Activated CD4-positive, CD25-positive, alpha-beta regulatory T cell treated with anti-CD3 and anti-CD28 coated beads, Interleukin-2, amount 50 U/mL, for 72 hours (primary cell): ENCODE data around the gene FBLN2.

Source experiments
- DNase-seq: peaks from one replicate; pipeline ENCODE4 v3.0.0; 2021

The FBLN2 gene

GRCh38 chr3:13533885-13534301, 15.0 kb upstream of the FBLN2 start:
- no peak for DNase-seq

DNA sequence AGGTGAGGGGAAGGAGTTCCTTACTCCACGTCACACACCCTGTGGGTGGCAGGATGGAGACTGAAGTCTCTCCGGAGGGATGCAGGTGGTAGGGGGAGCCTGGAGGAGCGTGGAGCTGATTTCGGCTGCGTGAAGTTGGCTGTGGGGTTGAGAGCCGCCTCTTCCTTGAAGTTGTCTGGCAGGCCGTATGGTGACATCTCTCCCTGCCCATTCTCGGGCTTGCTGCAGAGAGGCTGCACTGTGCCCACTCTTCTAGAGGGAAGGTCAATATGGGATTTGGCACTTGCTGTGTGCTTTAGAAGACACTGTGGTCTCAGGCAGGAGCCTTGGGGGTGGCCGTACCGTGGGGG, 13.4 kb upstream of the FBLN2 start:
- no peak for DNase-seq

- no peak for DNase-seq
Measured at GRCh38 chr3:13535905-13536304, 13.0 kb upstream of the FBLN2 start.

DNA sequence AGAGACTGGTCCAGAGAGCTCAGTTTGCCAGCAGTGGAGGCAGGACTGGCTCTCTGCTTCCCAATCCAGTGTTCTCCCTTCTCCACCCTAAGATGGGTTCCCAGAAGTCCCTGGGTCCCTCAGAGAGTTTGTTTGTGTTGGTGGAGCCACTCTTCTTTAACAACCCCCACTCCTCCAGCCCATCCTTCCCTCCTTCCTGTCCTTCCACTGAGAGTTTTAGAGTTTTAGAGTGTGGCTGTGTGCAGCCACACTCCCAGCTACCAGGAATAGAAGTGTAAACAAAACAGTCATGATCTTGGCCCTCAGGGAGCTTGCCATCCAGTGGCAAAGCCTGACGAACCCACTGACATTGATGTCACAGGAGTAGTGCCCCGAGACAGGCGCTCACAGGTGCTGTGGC, 12.5 kb upstream of the FBLN2 start:
- no peak for DNase-seq

DNA sequence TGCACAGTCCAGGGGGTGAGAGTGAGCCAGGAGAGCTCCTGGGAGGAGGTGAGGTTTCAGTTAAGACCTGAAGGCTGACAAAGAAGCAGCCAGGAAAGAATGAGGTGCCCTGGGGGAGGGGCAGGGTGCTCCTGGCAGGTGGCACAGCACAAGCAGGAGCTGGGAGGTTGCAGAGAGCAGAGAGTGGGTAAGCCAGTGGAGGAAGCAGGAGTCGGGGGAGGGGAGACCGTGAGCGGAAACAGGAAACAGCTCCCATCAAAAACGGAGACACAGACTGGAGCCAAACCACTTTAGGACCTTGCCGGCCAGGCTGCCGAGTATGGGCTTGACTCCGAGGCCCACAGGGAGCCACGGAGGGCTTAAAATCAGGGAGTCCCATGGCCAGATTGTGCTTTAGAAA, 12.1 kb upstream of the FBLN2 start:
- no peak for DNase-seq

GRCh38 chr3:13537244-13537908, 11.5 kb upstream of the FBLN2 start:
- DNase-seq: no peak

DNA sequence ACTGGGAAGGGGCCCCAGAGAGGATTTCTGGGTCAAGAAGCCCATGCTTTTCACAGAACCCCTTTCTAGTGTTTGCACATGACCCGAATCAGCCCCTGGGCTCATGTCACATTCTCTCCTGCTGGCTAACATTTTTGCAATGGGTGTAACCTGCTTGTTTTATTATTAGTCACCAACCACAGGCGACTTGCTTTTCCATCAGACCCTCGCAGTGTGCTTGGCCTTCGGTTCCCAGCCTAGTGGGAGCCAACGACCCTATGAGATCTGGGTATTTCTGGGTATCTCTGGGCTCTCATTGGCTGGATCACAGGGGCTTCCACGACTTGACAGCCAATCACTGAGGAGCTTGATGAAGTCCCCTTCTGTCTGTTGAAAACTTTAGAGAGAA, 11.0 kb upstream of the FBLN2 start:
- no peak for DNase-seq

GRCh38 chr3:13538520-13539291, 10.2 kb upstream of the FBLN2 start:
- DNase-seq: no peak

DNA sequence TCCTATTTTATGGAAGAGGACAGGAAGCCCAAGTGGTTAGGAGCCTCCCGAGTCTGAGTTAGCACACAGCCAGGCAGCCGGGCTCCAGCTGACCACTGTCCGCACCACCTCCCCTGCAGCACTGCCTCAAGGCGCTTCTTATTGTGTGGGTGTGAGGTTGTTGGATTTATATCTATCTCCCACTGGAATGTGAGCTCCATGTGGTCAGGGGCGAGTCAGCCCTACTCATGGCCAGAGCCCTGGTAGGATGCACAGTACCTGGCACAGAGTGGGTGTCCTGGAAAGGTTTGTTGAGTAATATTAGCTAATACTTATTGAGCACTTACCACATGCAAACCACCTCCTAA, 9.7 kb upstream of the FBLN2 start:
- DNase-seq: no peak

DNA sequence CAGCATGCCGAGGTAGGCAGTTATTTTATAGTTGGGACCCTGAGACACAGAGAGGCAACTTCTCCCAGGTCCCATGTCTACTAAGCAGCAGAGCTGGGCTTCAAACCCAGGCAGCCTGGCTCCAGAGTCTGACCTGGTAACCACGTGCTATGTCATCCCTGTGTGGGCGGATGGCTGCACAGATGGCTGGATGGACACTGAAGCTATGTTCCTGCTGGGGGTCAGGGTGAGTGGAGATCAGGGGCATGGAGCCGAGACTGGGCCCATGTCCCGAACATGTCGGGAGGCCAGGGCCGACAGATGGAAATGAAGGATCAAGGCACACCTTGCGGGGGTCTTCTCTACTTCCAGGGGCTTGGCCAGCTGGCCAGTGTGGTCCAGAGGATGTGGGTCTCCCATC, 9.3 kb upstream of the FBLN2 start:
- DNase-seq: no peak

DNA sequence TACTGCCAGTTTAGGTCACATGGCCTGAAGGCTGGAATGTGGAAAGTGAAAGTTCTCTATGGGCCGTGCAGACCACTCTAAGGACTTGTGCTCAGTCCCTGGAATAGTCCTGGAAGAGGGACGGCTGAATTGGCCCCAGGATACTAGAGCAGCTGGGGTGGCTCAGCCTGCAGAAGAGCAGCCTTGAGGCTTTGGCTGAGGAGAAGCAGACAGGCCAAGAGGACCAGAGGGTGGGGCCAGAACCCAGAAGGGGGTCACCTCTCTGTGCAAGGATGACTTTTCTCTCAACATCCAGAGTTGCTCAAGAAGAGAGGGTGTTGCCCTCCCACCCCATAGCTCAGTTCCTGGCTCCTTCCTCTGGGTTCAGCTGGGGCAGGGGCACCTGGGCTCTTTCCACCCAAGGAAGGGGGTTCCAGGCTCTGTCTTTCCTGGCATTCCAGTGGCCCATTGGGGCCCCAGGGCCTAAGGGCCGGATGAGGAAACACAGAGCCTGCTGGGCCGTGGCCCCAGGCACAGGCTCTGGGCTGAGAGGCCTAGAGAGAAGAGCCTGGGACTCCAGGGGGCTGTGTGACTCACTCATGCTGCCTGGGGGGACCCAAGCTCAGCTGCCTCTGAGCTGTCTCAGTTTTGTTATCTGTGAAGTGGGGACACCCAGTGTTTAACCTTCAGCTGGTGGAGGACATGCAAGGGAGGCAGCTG, 8.5 kb upstream of the FBLN2 start:
- no peak for DNase-seq

- DNase-seq: no peak
Measured at GRCh38 chr3:13541691-13542090, 7.2 kb upstream of the FBLN2 start.

DNA sequence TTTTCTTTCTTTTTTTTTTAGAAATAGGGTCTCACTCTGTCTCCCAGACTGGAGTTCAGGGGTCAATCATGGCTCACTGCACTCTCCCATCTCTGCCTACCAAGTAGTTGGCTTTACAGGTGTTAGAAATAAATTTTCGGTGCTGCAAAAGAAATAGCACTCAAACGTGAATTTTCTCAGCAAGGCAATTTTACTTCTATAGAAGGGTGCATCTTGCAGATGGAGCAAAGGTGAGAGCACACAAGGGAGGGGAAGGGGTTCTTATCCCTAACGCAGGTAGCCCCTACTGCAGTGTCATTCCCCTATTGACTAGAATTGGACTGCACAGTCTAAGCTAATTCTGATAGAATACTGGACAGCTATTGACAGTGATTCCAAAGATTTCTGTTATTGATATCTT, 6.8 kb upstream of the FBLN2 start:
- DNase-seq: no peak

- no peak for DNase-seq
Measured at GRCh38 chr3:13543253-13543652, 5.7 kb upstream of the FBLN2 start.

DNA sequence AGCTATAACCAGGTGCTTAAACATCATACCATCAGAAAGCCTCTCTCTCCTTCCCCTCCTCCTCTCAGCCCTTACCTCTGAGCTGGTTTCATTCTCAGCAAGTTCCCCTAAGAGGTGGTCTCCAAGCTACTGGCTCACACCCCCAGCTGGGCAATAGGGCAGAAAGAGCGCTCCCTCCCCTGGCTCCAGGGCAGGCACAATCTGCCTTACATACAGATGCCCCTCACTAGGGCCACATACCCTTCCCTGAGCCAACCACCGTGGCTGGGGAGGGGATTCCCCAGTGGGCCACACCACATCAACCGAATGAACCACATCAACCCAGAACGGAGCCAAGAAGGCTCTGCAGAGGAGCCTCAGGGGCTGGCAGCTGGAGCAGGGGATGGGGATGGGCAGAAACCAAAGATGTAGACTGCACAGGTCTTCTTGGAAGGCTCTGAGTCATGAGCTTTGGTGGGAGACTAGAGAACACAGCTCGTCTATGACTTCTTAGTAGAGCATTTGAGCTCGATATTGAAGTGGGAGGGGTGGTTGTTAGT, 4.6 kb upstream of the FBLN2 start:
- peak; percentile 45 for DNase-seq

- DNase-seq: no peak
Measured at GRCh38 chr3:13544951-13545651, 3.8 kb upstream of the FBLN2 start.

DNA sequence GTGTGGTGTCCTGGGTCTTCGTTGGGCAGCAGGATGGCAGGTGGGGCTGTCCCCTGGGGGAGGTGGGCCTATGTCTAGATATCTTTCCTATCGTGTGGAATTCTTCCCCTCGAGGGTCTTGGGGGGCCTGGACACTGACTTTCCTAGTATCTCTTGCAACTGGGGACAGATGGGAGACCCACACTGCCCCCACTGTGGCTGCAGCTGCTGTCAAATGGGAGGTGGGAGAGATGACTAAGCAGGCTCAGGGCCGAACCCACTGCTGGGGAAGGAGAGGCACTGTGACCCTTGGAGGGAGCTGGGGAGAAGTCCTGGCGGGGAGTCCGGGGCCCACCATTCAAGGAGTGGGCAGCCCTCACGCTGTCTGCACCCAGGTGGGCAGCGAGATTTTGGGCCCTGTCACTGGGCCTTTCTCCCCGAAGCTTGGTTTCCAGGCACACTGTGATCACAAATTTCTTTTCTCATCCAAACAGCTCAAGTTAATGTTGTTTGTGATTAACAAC, 2.9 kb upstream of the FBLN2 start:
- no peak for DNase-seq

DNA sequence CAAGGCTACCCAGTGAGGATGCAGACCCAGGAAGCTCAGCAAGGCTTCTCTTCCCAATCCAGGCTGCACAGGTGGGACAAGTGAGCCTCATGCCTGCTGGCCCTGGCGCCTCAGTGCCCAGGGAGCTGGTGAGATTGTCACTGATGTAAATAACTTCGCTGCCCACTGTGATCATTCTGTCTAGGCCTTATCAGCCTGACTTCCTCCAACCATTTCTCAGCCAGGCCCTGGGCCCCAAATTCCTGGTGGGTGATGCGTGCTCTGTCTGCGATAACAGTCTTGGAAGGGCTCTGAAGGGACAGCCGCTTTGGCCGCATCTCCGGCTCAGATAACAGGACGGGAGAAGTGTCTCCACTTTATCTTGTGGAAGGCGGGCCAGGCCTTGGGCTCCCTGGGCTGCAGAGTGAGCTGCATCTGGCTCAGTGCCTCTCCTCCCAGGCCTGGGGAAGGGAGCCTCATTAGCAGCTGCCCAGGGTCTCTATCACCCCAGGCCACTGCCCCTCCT, 2.2 kb upstream of the FBLN2 start:
- no peak for DNase-seq

DNA sequence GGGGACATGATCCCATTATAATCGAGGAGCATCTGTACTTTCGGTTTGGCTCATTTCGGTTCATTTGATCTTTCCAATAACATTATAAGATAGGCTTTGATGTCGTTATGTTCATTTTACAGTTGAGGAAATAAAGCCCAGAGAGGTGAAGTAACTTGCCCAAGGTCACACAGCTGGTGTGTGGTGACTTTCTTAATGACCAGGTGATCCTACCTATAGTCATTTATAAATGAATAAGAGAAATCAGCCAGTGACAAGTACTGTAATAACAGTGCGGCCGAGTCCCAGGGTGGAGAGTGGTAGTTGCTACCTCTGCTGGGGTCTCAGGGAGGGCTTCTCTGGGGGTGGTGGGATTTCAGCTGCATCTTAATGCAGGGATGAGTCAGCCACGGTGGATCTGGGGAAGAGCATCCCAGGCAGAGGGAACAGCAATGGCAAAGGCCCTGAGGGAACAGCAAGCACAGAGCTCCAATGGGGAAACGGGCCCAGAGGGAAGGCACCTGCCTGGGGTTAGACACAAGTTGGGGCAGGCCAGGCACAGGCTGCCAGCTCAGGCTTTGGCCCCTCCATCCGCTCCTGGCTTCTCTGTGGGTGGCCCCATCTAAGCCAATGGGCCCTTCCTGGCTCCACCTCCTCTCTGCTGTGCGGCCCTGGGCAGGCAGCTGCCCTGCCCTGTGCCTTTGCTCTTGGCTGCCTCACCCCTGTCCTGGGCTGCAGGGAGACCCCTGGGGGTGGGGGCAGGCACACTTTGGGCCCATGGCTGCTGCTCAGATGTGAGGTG, 1.1 kb upstream of the FBLN2 start:
- no peak for DNase-seq

DNA sequence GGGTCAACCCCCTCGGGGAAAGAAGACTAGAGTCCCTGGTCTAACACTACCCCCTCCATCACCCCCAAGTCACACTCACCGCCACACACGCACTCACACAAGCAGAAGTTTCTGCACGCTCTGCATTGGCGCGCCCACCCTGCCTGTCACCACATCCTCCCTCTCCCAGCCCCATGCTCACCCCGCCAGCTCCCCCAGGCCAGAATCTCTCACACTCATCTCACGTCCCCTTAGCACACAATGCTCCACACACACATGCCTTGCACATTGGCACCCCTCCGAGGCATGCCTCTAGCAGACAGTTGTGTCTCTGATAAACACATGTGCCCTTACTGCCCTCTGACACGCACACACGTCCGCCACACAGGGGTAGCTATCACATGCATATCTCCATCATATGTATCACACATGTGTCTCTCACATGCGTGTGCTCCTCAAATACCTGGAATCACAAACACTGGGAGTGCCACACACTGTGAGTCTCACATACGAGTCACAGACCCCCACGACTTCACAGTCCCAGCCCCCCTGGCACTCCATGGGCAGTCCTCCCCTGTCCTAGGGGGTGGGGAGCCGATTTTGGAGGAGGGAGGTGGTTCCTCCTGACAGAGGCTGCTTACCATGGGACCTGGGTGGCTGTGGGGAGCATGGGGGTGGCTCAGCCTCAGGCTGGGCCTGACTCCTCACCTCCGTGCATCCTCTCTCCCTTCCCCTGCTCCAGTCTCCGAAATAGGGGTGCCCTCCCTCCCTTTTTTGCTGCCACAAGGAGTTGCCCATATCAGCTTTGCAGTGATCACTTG, 898 bp downstream of the FBLN2 start:
- no peak for DNase-seq

DNA sequence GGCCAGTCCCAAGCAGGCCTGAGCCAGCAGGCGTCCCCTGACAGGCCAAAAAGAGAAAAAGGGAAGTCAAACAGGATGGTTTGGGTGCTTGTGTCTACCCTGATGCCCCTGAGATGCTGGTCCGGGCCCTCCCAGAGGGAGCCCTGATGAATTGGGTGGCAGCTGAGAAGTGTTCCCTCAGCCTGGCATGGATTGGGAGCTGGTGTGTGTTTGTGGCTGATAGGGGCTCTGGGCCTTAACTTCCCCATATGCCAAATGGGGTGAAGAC, 1.4 kb downstream of the FBLN2 start:
- DNase-seq: no peak
